Stomach (tissue), 4 donors: ENCODE measurements around the gene OGG1.

ENCODE experiments used
- EP300 ChIP-seq: sonication (generic); formaldehyde crosslinking; IDR thresholded peaks from one replicate; pipeline ENCODE4 v1.6.1; 2017; ENCODE audit warnings: antibody characterized with exemption
- POLR2A ChIP-seq, 4 donors: fragments of 450-650 bp; IDR thresholded peaks; one replicate each; pipeline ENCODE4 v1.6.1; 2016; ENCODE audit warnings: antibody characterized with exemption in 4 of 4, control low read depth in 2 of 4, mild to moderate bottlenecking in 1 of 4, moderate library complexity in 1 of 4
- POLR2AphosphoS5 ChIP-seq, 3 donors: sonication (generic); formaldehyde crosslinking; IDR thresholded peaks; one replicate each; pipeline ENCODE4 v1.6.1; 2016; ENCODE audit warnings: antibody characterized with exemption in 3 of 3
- TF ChIP-seq, protein P1 (sequence below), 7 experiments: fragments of 450-650 bp in 4 of 7; fragments of 200-600 bp in 3 of 7; sonication (generic) in 3 of 7; IDR thresholded peaks; one replicate each; pipeline ENCODE4 v1.5.1; 2016 to 2019; ENCODE audit warnings: antibody characterized with exemption in 7 of 7, control low read depth in 2 of 7, mild to moderate bottlenecking in 1 of 7

DNA sequence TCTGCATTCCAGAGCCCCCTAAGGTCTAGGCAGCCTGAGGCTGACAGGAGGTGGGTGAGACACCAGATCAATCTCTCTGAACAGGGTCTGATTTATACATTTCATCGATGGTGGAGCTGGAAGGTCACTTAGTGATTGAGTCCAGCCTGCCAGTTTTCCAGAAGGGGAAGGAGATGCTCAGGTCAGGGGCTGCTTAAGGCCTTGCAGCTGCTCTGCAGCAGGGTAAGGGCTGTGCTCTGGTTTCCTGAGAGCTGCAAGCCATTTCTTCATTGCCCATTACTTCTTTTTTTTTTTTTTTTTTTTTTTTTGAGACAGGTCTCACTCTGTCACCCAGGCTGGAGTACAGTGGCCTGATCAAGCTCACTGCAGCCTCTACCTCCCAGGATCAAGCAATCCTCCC, 31.8 kb downstream of the OGG1 start:
- TF ChIP-seq, protein P1, sequence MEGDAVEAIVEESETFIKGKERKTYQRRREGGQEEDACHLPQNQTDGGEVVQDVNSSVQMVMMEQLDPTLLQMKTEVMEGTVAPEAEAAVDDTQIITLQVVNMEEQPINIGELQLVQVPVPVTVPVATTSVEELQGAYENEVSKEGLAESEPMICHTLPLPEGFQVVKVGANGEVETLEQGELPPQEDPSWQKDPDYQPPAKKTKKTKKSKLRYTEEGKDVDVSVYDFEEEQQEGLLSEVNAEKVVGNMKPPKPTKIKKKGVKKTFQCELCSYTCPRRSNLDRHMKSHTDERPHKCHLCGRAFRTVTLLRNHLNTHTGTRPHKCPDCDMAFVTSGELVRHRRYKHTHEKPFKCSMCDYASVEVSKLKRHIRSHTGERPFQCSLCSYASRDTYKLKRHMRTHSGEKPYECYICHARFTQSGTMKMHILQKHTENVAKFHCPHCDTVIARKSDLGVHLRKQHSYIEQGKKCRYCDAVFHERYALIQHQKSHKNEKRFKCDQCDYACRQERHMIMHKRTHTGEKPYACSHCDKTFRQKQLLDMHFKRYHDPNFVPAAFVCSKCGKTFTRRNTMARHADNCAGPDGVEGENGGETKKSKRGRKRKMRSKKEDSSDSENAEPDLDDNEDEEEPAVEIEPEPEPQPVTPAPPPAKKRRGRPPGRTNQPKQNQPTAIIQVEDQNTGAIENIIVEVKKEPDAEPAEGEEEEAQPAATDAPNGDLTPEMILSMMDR (IDR thresholded peaks at IDR 0.05): no peak
- no peak for TF ChIP-seq POLR2AphosphoS5 (IDR thresholded peaks at IDR 0.05)
- no peak for TF ChIP-seq POLR2A (IDR thresholded peaks at IDR 0.05)
- TF ChIP-seq EP300: no peak
